Measurements from ENCODE around the gene DLX5. TPM values are rescaled to one million over a fixed set of nuclear protein-coding genes. Genes with fewer than 3 reads are reported as not detected.

The DLX5 gene
- total RNA-seq, 4 donors from 2014 or later, result not detected

DNA sequence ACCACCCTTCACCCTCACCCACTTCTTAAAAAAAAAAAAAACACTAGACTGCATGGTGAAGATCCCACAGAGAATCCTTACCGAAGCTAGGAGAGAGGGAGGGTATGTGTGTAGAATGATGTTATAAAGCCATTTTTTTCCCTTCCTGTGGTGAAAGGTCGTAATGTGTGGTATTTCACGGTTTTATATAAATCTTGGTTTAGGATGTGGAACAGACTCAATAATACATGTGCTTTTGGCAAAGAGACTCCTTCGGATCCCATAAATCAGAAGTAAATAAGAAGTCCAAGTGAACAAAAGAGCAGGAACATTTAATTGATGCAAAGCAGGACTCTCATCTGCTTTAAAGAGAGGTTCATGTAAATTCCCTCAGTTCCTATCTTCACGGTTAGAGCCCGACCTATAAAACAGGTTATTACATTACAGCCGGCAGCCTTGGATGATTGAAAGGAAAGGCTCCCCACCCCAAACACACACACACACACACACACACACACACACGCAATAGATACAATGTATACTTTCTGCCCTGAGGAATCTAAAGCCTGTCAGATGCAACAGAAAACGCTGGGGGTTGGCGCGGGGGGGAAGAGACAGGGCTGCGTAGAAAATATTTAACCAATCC is 8.8 kb downstream of the DLX5 start:
- H3K27ac ChIP-seq, result no peak overlapping the region
- peaks cover 0 to 6% (median 0%) of the 10 kb centered on the region in 4 donors for H3K4me1 ChIP-seq
- H3K4me3 ChIP-seq, result no peak overlapping the region
- no peaks in the 10 kb centered on the region for H3K9me3 ChIP-seq
- DNase-seq, result no peak
- no peak for TF ChIP-seq POLR2A (IDR thresholded peaks at IDR 0.05)
- TF ChIP-seq, protein P1, sequence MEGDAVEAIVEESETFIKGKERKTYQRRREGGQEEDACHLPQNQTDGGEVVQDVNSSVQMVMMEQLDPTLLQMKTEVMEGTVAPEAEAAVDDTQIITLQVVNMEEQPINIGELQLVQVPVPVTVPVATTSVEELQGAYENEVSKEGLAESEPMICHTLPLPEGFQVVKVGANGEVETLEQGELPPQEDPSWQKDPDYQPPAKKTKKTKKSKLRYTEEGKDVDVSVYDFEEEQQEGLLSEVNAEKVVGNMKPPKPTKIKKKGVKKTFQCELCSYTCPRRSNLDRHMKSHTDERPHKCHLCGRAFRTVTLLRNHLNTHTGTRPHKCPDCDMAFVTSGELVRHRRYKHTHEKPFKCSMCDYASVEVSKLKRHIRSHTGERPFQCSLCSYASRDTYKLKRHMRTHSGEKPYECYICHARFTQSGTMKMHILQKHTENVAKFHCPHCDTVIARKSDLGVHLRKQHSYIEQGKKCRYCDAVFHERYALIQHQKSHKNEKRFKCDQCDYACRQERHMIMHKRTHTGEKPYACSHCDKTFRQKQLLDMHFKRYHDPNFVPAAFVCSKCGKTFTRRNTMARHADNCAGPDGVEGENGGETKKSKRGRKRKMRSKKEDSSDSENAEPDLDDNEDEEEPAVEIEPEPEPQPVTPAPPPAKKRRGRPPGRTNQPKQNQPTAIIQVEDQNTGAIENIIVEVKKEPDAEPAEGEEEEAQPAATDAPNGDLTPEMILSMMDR (IDR thresholded peaks at IDR 0.05), result no peak
- H3K27me3 ChIP-seq, result peaks cover 0 to 65% of the 10 kb centered on the region in 2 donors
- H3K36me3 ChIP-seq, result no peaks in the 10 kb centered on the region

DNA sequence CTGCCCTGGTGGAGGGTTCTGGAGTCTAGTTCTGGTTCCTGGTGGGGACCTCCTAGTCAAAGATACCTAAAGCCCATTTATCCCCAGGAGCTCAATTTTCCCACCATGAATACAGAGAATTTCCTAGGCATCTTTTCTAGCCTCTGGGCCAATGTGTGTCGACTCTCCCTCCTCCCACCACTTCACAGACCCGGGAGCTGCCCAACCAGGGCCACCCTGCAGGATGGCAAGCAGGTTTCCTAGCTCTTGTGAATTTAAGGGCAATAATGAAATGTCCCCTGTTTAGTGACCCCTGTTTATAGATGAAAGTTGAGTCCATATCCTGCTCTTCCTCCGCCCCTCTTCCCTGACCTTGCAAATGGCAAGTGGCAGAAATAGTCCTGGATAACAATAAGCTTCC is 9.4 kb downstream of the DLX5 start:
- Histone ChIP-seq H3K9me3 (no peaks in the 10 kb centered on the region), H3K36me3 (no peaks in the 10 kb centered on the region), H3K4me3 (no peak overlapping the region), H3K4me1 (peaks cover 0 to 6% (median 0%) of the 10 kb centered on the region in 4 donors), H3K27ac (no peak overlapping the region), H3K27me3 (peaks cover 0 to 64% of the 10 kb centered on the region in 2 donors)
- TF ChIP-seq, protein P1 (IDR thresholded peaks at IDR 0.05), result no peak
- no peak for TF ChIP-seq POLR2A (IDR thresholded peaks at IDR 0.05)
- no peak for DNase-seq

DNA sequence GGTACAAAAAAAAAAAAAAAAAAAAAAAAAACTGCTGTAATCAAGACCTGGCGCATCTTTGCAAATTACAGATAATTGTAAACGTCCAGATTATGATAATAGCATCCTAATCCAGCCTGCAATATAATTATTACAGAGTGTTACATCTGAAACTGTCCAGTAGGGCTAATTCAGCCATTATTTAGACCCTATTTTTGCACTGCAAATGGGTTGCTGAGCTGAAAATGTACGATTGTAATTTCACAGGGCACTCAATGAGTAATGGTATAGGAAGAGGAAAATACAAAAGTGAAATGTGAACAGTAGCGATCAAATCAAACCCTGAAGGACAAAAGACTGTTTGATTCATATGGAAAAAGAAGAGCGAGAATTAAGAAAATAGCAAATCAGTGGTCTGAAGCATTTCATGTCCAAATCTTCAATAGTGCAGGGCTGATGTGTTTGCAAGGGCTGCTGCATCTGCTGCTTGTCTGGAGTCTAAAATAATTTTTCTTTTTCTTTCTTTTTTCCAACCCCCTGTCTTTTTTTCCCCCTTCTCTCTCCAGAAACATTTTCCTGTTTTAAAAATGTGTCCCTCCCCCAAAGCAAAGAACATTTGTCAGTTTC is 10.4 kb downstream of the DLX5 start:
- Histone ChIP-seq H3K27me3 (peaks cover 0 to 66% of the 10 kb centered on the region in 2 donors), H3K4me3 (no peak overlapping the region), H3K4me1 (peaks cover 0 to 6% (median 0%) of the 10 kb centered on the region in 4 donors), H3K9me3 (no peaks in the 10 kb centered on the region), H3K27ac (no peak overlapping the region), H3K36me3 (no peaks in the 10 kb centered on the region)
- TF ChIP-seq, protein P1 (IDR thresholded peaks at IDR 0.05), result no peak
- no peak for TF ChIP-seq POLR2A (IDR thresholded peaks at IDR 0.05)
- no peak for DNase-seq

DNA sequence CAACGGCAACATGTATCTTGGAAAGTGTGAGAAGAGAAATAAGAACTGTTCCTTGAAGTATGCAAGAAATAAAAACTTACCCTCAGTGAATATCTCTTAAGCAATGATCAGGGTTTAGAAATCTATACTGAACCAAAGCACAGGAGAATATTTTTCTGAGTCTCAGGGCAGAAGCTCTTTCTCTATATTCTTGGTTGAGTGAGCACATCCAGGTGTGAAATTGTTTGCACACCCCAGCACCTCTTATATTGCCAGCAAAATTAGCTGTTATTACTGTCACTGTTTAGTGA is 10.8 kb downstream of the DLX5 start:
- H3K36me3 ChIP-seq, result no peaks in the 10 kb centered on the region
- DNase-seq, result no peak
- H3K27ac ChIP-seq, result no peak overlapping the region
- H3K27me3 ChIP-seq, result peaks cover 0 to 64% of the 10 kb centered on the region in 2 donors
- H3K4me1 ChIP-seq, result peaks cover 0 to 6% (median 0%) of the 10 kb centered on the region in 4 donors
- TF ChIP-seq POLR2A (IDR thresholded peaks at IDR 0.05), result no peak
- no peaks in the 10 kb centered on the region for H3K9me3 ChIP-seq
- no peak overlapping the region for H3K4me3 ChIP-seq

DNA sequence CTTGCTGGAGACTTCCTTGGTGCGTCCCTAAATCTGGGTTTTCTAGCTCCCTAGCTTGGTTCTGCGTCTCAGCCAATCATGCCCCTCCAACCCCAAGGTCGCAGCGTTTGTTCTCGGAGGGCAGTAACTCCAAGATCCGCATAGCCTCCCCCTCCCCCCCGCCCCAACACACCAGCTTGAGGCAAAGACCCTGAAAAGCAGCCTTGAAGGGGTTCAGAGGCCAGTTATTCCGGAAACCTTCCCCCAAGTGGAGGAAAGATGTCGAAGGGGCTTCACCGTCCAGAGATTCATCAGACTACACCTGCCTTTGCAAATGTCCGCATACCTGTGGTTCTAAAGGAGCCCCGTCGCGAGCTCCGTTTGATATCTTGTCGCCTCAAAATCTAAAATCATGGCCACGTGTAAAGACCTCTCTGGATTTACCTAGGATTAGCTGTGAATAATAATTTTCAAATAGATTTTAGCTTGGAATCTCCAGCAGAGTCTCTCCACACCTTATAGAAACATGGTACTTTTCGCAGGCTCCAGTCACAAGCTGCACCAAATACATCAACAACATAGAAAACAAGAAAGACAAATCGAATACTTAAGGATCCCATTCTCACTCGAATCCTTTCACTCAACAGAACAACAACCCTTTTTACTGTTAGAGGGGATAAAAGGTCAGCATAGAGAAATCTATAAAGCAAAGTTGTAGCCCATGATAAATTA is 11.3 kb downstream of the DLX5 start:
- DNase-seq, result no peak
- TF ChIP-seq, protein P1 (IDR thresholded peaks at IDR 0.05), result no peak
- no peak for TF ChIP-seq POLR2A (IDR thresholded peaks at IDR 0.05)
- H3K27ac ChIP-seq, result no peak overlapping the region
- H3K27me3 ChIP-seq, result peaks cover 0 to 59% of the 10 kb centered on the region in 2 donors
- H3K4me3 ChIP-seq, result no peak overlapping the region
- H3K36me3 ChIP-seq, result no peaks in the 10 kb centered on the region
- no peaks in the 10 kb centered on the region for H3K9me3 ChIP-seq
- H3K4me1 ChIP-seq, result peaks cover 0 to 6% (median 0%) of the 10 kb centered on the region in 4 donors

Measured in Peyer's patch (tissue), 4 donors.